Measurements from ENCODE around the gene TMEM63C.

The TMEM63C gene

DNA sequence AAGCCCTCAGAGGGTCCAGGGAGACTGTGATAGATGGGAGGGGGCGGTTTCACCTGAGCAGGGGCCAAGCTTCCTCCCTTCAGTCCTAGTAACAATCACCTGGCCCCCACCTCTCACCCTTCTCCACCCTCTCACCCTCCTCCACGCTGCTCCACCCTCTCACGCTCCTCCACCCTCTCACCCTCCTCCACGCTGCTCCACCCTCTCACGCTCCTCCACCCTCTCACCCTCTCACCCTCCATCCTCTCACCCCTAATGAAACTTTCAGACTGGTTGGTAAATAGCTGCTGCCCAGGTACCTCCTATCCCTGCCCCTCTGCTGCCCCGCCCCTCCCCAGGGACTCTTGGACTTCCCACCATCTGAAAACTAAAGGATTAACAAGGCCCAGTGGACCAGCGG, 55.2 kb downstream of the TMEM63C start:
- TF ChIP-seq OSR1 (CRISPR knock-in tag; IDR thresholded peaks at IDR 0.05) = no peak
- TF ChIP-seq BACH2 (CRISPR knock-in tag; IDR thresholded peaks at IDR 0.05; ENCODE audit: borderline replicate concordance) = no peak
- TF ChIP-seq POU6F1 (CRISPR knock-in tag; IDR thresholded peaks at IDR 0.05; ENCODE audit: borderline replicate concordance, low read depth) = no peak
- TF ChIP-seq ARNTL (CRISPR knock-in tag; IDR thresholded peaks at IDR 0.05; ENCODE audit: borderline replicate concordance, low read depth) = no peak
- no peak for TF ChIP-seq ZNF70 (CRISPR knock-in tag; IDR thresholded peaks at IDR 0.05)
- TF ChIP-seq CREB5 (CRISPR knock-in tag; IDR thresholded peaks at IDR 0.05; ENCODE audit: low read depth) = no peak
- TF ChIP-seq TSHZ2 (CRISPR knock-in tag; IDR thresholded peaks at IDR 0.05) = no peak
- TF ChIP-seq PATZ1 (CRISPR knock-in tag; IDR thresholded peaks at IDR 0.05; ENCODE audit: borderline replicate concordance) = no peak
- TF ChIP-seq ZFP3 (CRISPR knock-in tag; IDR thresholded peaks at IDR 0.05) = no peak
- no peak for TF ChIP-seq ISL1 (CRISPR knock-in tag; IDR thresholded peaks at IDR 0.05)
- TF ChIP-seq TOX (CRISPR knock-in tag; IDR thresholded peaks at IDR 0.05; ENCODE audit: borderline replicate concordance) = no peak
- TF ChIP-seq, protein P1, sequence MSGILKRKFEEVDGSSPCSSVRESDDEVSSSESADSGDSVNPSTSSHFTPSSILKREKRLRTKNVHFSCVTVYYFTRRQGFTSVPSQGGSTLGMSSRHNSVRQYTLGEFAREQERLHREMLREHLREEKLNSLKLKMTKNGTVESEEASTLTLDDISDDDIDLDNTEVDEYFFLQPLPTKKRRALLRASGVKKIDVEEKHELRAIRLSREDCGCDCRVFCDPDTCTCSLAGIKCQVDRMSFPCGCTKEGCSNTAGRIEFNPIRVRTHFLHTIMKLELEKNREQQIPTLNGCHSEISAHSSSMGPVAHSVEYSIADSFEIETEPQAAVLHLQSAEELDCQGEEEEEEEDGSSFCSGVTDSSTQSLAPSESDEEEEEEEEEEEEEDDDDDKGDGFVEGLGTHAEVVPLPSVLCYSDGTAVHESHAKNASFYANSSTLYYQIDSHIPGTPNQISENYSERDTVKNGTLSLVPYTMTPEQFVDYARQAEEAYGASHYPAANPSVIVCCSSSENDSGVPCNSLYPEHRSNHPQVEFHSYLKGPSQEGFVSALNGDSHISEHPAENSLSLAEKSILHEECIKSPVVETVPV (CRISPR knock-in tag; IDR thresholded peaks at IDR 0.05) = no peak
- no peak for TF ChIP-seq ZNF565 (CRISPR knock-in tag; conservative IDR thresholded peaks at IDR 0.05; ENCODE audit: low read depth)
- no peak for TF ChIP-seq ZC3H10 (CRISPR knock-in tag; IDR thresholded peaks at IDR 0.05)
- no peak for TF ChIP-seq RARB (CRISPR knock-in tag; IDR thresholded peaks at IDR 0.05)
- no peak for TF ChIP-seq ZFP30 (CRISPR knock-in tag; IDR thresholded peaks at IDR 0.05)
- no peak for TF ChIP-seq ESRRG (CRISPR knock-in tag; IDR thresholded peaks at IDR 0.05)
- TF ChIP-seq ZNF8 (CRISPR knock-in tag; IDR thresholded peaks at IDR 0.05) = no peak
- no peak for TF ChIP-seq SNAI2 (CRISPR knock-in tag; IDR thresholded peaks at IDR 0.05)
- ATAC-seq = no peak

DNA sequence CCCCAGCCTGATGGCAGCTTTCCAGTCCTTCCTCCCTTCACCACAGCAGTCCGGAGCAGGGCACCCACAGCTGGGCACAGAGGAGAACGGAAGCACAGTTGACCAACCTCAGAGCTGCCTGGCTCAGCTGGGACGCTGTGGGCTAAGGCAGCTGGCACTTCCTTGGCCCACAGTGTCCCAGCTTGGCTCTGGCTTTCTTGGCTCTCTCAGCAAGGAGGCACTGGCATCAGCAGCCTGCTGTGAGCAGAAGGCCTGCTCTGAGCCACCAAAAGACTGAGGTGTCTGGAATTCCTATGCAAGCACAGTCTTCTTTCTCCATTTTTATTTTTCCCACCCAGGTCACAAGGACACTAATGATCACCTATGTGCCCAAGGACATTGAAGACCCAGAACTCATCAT, 56.8 kb downstream of the TMEM63C start:
- ATAC-seq = no peak
- TF ChIP-seq RARB (CRISPR knock-in tag; IDR thresholded peaks at IDR 0.05) (no peak), PATZ1 (CRISPR knock-in tag; IDR thresholded peaks at IDR 0.05; ENCODE audit: borderline replicate concordance) (no peak), ZFP3 (CRISPR knock-in tag; IDR thresholded peaks at IDR 0.05) (no peak), OSR1 (CRISPR knock-in tag; IDR thresholded peaks at IDR 0.05) (no peak), POU6F1 (CRISPR knock-in tag; IDR thresholded peaks at IDR 0.05; ENCODE audit: borderline replicate concordance, low read depth) (no peak), TCF4 (CRISPR knock-in tag; IDR thresholded peaks at IDR 0.05; ENCODE audit: borderline replicate concordance) (no peak), ARNTL (CRISPR knock-in tag; IDR thresholded peaks at IDR 0.05; ENCODE audit: borderline replicate concordance, low read depth) (no peak), BACH2 (CRISPR knock-in tag; IDR thresholded peaks at IDR 0.05; ENCODE audit: borderline replicate concordance) (no peak), ESRRG (CRISPR knock-in tag; IDR thresholded peaks at IDR 0.05) (no peak), GLIS3 (CRISPR knock-in tag; IDR thresholded peaks at IDR 0.05) (no peak), ZC3H10 (CRISPR knock-in tag; IDR thresholded peaks at IDR 0.05) (no peak), TOX (CRISPR knock-in tag; IDR thresholded peaks at IDR 0.05; ENCODE audit: borderline replicate concordance) (no peak), SNAI2 (CRISPR knock-in tag; IDR thresholded peaks at IDR 0.05) (no peak), CSDC2 (CRISPR knock-in tag; IDR thresholded peaks at IDR 0.05) (no peak), ZNF8 (CRISPR knock-in tag; IDR thresholded peaks at IDR 0.05) (no peak), TSHZ2 (CRISPR knock-in tag; IDR thresholded peaks at IDR 0.05) (no peak), ZNF70 (CRISPR knock-in tag; IDR thresholded peaks at IDR 0.05) (no peak), ZFP30 (CRISPR knock-in tag; IDR thresholded peaks at IDR 0.05) (no peak)
